ENCODE results near the gene MCTP1.

DNA sequence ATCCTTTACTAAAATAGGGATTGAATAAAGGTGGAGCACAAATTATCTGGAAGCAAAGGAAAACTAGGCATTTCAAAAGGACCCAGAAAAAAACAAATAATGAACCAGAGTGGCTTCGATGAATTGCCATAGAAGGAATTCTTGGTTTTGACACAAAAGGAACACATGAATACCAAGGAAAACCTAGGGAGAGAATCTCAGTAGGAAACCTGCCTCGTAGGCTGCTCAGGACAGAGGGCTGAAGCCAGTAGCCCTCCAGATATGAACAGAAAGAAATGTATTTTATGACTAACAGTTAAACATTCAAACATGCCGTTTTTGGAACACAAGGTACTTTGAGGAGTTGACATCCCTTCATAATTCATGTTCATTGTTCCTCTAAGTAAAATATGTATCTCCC, 420.9 kb downstream of the MCTP1 start:
- TF ChIP-seq EP300 (IDR thresholded peaks at IDR 0.05; ENCODE audit: borderline replicate concordance) (no peak), TAF1 (IDR thresholded peaks at IDR 0.05; ENCODE audit: low read depth) (no peak), MAX (IDR thresholded peaks at IDR 0.05) (no peak), TEAD4 (IDR thresholded peaks at IDR 0.05) (no peak), RAD21 (IDR thresholded peaks at IDR 0.05; ENCODE audit: low read depth) (no peak), TCF12 (IDR thresholded peaks at IDR 0.05; ENCODE audit: low read depth) (no peak)
- TF ChIP-seq, protein P1, sequence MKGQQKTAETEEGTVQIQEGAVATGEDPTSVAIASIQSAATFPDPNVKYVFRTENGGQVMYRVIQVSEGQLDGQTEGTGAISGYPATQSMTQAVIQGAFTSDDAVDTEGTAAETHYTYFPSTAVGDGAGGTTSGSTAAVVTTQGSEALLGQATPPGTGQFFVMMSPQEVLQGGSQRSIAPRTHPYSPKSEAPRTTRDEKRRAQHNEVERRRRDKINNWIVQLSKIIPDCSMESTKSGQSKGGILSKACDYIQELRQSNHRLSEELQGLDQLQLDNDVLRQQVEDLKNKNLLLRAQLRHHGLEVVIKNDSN (IDR thresholded peaks at IDR 0.05), result no peak
